ENCODE measurements around the gene XCR1.
A peak's percentile ranks its signal among the peaks of the same experiment; 100 is the strongest.

XCR1 gene

DNA sequence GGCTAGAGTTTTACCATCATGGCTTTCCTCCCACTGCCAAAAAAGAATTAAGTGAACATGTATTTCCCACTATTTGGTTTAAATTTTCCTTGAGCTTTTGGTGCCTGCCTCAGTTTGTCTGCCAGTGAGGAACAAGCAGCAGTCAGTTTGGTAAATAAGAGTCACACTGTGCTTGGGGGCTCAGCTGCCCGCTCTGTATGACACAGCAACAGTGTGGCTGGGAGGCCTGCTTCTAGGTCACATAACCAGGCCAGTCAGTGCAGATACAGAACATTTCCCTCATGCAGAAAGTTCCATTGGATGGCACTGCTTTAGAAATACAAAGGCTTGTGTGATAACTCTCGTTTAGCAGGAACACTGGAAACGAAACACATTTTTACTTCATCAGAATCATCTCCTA is 57.3 kb downstream of the XCR1 start:
- H3K36me3 ChIP-seq (ENCODE audit: control insufficient read depth, insufficient read depth, low read length): peaks cover 48% of the 10 kb centered on the region
- 82 to 92% methylated on average over 2 of the region's 3 CpGs for WGBS, 2 experiments (ENCODE audit: insufficient coverage in 2 of 2)
- H3K4me3 ChIP-seq (ENCODE audit: extremely low read depth, insufficient read depth, low read length, poor library complexity, severe bottlenecking): no peak overlapping the region

DNA sequence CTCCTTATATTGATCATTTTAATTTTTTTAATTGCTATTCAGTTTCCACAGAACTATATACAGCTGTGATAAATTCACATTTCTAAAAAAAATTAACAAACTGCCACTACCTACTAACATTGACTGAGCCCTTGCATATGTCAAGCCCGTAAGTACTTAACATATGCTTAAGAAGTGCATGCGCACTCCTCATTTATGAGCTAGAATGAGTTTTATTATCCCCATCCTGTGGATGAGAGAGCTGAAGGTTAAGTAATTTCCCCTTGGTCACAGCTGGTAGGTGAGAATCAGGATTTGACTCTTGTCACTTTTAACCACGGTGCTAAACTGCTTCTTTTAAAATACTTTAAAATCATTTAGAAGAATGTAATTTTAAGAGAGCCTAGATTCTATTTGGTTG is 58.2 kb downstream of the XCR1 start:
- H3K4me1 ChIP-seq (ENCODE audit: control insufficient read depth, insufficient read depth, low read length, poor library complexity, severe bottlenecking): peaks cover 12% of the 10 kb centered on the region

More for the DNA sequence above, 57.3 kb downstream of the XCR1 start:
- H3K27ac ChIP-seq (ENCODE audit: low read depth, low read length, severe bottlenecking): no peak overlapping the region
- no peaks in the 10 kb centered on the region for H3K9me3 ChIP-seq (ENCODE audit: control insufficient read depth, low read length)
- peaks cover 12% of the 10 kb centered on the region for H3K4me1 ChIP-seq (ENCODE audit: control insufficient read depth, insufficient read depth, low read length, poor library complexity, severe bottlenecking)

DNA sequence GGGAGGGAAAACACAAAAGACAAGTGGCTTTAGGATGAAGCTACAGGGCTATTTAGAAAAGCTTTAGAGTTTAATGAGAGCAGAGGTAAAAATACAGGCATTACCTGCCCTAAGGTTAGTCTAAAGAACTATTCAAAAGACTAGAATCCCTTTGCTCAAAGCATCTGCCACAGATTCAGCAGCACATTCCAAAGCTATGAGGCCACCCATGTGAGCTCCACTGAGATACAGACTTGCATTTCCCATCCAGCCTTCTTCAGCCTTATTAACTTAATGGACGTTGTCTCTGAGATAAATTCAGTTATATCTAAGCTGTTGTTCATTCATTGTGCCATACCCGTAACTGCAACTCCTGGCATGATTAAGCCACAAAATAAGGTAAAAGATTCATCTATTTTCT is 58.6 kb downstream of the XCR1 start:
- peak overlapping the region; percentile 69 for H3K27ac ChIP-seq (ENCODE audit: low read depth, low read length, severe bottlenecking)
- peaks cover 57% of the 10 kb centered on the region for H3K36me3 ChIP-seq (ENCODE audit: control insufficient read depth, insufficient read depth, low read length)
- H3K9me3 ChIP-seq (ENCODE audit: control insufficient read depth, low read length): no peaks in the 10 kb centered on the region
- no peak overlapping the region for H3K4me3 ChIP-seq (ENCODE audit: extremely low read depth, insufficient read depth, low read length, poor library complexity, severe bottlenecking)
- 67% methylated on average over 1 of the region's 2 CpGs; no CpG with 5 or more reads in 1 of the 2 experiments for WGBS, 2 experiments (ENCODE audit: insufficient coverage in 2 of 2)
- H3K4me1 ChIP-seq (ENCODE audit: control insufficient read depth, insufficient read depth, low read length, poor library complexity, severe bottlenecking): peaks cover 12% of the 10 kb centered on the region

More for the DNA sequence above, 58.2 kb downstream of the XCR1 start:
- Histone ChIP-seq H3K9me3 (ENCODE audit: control insufficient read depth, low read length) (no peaks in the 10 kb centered on the region), H3K4me3 (ENCODE audit: extremely low read depth, insufficient read depth, low read length, poor library complexity, severe bottlenecking) (no peak overlapping the region), H3K27ac (ENCODE audit: low read depth, low read length, severe bottlenecking) (no peak overlapping the region), H3K36me3 (ENCODE audit: control insufficient read depth, insufficient read depth, low read length) (peaks cover 54% of the 10 kb centered on the region)
- WGBS, 2 experiments (ENCODE audit: insufficient coverage in 2 of 2): 100% methylated on average over 2 of the region's 3 CpGs; no CpG with 5 or more reads in 1 of the 2 experiments

DNA sequence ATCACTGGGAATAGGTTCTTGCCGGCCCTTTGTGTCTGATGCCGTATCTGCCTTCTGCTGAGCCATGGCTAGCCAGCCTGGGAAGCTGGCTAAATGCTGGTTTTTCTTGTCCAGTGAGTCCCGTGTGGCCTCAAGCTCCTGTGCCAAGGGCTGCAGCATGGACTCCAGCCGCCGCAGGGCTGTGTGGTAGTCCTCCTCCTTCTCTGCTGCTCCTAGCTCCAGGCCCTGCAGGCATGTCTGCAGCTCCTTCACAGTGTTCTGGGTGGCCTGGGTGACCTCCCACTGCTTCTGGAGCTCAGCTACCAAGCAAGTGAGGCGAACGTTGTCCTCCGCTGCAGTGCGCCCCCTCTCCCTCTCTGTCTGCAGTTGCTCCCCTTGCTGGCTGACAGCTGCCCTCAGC is 59.1 kb downstream of the XCR1 start:
- Histone ChIP-seq H3K4me1 (ENCODE audit: control insufficient read depth, insufficient read depth, low read length, poor library complexity, severe bottlenecking) (peaks cover 10% of the 10 kb centered on the region), H3K9me3 (ENCODE audit: control insufficient read depth, low read length) (no peaks in the 10 kb centered on the region), H3K27ac (ENCODE audit: low read depth, low read length, severe bottlenecking) (peak overlapping the region; percentile 69), H3K36me3 (ENCODE audit: control insufficient read depth, insufficient read depth, low read length) (peaks cover 62% of the 10 kb centered on the region), H3K4me3 (ENCODE audit: extremely low read depth, insufficient read depth, low read length, poor library complexity, severe bottlenecking) (no peak overlapping the region)
- 88 to 98% methylated on average over 9 of the region's 9 CpGs for WGBS, 2 experiments (ENCODE audit: insufficient coverage in 2 of 2)

DNA sequence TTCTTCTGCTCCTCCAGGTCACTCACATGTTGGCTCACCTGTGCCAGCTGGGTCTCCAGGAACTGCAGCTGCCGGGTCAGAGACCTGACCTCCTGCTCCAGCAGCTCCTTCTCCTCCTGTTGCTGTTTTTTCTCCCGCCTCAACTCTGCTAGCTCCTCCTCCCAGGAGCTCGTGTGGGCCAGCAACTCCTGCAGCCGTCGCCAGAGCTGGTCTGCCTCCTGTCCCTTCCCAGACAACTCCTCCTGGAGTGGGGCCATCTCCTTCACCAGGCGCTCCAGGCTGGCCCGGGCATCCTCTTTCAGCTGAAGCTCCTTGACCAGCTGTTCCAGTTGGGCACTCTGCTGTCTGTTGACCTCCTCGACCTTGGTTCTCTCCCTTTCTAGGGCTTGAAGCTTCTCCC is 59.6 kb downstream of the XCR1 start:
- WGBS, 2 experiments (ENCODE audit: insufficient coverage in 2 of 2): 94 to 96% methylated on average over 6 to 8 of the region's 8 CpGs
- Histone ChIP-seq H3K9me3 (ENCODE audit: control insufficient read depth, low read length) (no peaks in the 10 kb centered on the region), H3K36me3 (ENCODE audit: control insufficient read depth, insufficient read depth, low read length) (peaks cover 66% of the 10 kb centered on the region), H3K4me1 (ENCODE audit: control insufficient read depth, insufficient read depth, low read length, poor library complexity, severe bottlenecking) (peaks cover 7% of the 10 kb centered on the region), H3K27ac (ENCODE audit: low read depth, low read length, severe bottlenecking) (no peak overlapping the region), H3K4me3 (ENCODE audit: extremely low read depth, insufficient read depth, low read length, poor library complexity, severe bottlenecking) (no peak overlapping the region)

All from mesodermal cell (in vitro differentiated cells).